ENCODE results near the gene SEC14L6. TPM values are rescaled to one million over a fixed set of nuclear protein-coding genes. Genes with fewer than 3 reads are reported as not detected.

SEC14L6 gene
- total and polyA plus RNA-seq, 9 donors, result 0.13 to 0.62 (median 0.22) TPM

- WGBS (ENCODE audit: insufficient coverage), result 77% methylated on average over 3 of the region's 6 CpGs
- H3K4me3 ChIP-seq (ENCODE audit: low read length), result no peak overlapping the region
- no peak for DNase-seq
- H3K36me3 ChIP-seq (ENCODE audit: control insufficient read depth, insufficient read depth, low read length), result no peaks in the 10 kb centered on the region
- peaks cover 20% of the 10 kb centered on the region for H3K27me3 ChIP-seq (ENCODE audit: control insufficient read depth, insufficient read depth, low read length)
- no peaks in the 10 kb centered on the region for H3K9me3 ChIP-seq (replicated peaks; ENCODE audit: control insufficient read depth, low read depth, low read length)
- no peak overlapping the region for H3K27ac ChIP-seq (ENCODE audit: low read length)
- peaks cover 8% of the 10 kb centered on the region for H3K4me1 ChIP-seq (ENCODE audit: control insufficient read depth, insufficient read depth, low read length)
These were observed 8.3 kb downstream of the SEC14L6 start for GRCh38 chr22:30538280-30538679.

DNA sequence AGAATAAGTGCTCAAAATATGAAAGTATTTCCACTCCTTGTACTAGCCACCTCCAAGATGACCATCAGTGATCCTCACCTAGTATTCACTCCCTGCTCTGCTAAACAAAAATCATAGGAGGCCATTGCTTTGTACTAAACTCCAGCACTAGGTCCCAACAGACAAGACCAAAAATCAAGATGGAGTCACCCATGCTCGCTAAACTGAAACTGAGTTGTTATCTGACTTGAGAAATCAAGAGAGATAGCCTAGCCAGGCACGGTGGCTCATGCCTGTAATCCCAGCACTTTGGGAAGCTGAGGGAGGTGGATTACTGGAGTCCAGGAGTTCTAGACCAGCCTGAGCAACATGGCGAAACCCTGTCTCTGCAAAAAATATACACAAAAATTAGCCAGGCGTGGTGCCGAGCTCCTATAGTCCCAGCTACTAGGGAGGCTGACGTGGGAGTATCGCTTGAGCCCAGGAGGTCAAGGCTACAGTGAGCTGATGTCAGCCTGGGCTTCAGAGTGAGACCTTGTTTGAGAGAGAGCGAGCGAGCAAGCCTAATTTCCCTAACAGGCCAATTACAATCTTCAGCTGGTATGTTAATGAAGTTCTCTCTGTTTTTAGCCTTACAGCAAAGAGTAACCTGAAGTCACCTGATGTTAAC, 9.3 kb downstream of the SEC14L6 start:
- no peak for DNase-seq

DNA sequence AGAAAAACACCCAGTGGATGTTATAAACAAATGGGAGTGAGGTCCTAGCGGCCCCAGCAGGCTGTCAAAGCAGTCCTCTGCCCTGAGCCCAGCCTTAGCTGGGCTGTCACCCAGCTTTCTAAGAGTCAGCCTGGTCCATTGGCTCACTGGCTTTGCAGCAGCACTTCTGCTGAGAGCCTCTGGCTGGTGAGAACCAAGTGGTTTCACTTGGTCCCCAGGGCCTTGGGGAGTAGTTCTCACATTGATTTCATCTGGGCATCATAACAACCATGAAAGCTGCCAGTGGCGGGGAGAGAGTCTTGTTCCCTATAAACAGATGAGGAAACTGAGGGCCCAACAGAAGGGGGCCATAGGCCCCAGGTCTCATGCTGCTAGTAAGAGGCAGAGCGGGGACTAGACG, 11.4 kb downstream of the SEC14L6 start:
- WGBS (ENCODE audit: insufficient coverage), result 70% methylated on average over 4 of the region's 4 CpGs
- Histone ChIP-seq H3K27ac (ENCODE audit: low read length) (no peak overlapping the region), H3K27me3 (ENCODE audit: control insufficient read depth, insufficient read depth, low read length) (no peaks in the 10 kb centered on the region), H3K4me1 (ENCODE audit: control insufficient read depth, insufficient read depth, low read length) (no peaks in the 10 kb centered on the region), H3K9me3 (replicated peaks; ENCODE audit: control insufficient read depth, low read depth, low read length) (no peaks in the 10 kb centered on the region), H3K4me3 (ENCODE audit: low read length) (no peak overlapping the region), H3K36me3 (ENCODE audit: control insufficient read depth, insufficient read depth, low read length) (no peaks in the 10 kb centered on the region)
- DNase-seq, result no peak

More for the DNA sequence above, 9.3 kb downstream of the SEC14L6 start:
- WGBS (ENCODE audit: insufficient coverage), result 50% methylated on average over 1 of the region's 9 CpGs
- H3K27ac ChIP-seq (ENCODE audit: low read length), result no peak overlapping the region
- no peak overlapping the region for H3K4me3 ChIP-seq (ENCODE audit: low read length)
- peaks cover 4% of the 10 kb centered on the region for H3K4me1 ChIP-seq (ENCODE audit: control insufficient read depth, insufficient read depth, low read length)
- H3K27me3 ChIP-seq (ENCODE audit: control insufficient read depth, insufficient read depth, low read length), result peaks cover 10% of the 10 kb centered on the region
- no peaks in the 10 kb centered on the region for H3K9me3 ChIP-seq (replicated peaks; ENCODE audit: control insufficient read depth, low read depth, low read length)
- no peaks in the 10 kb centered on the region for H3K36me3 ChIP-seq (ENCODE audit: control insufficient read depth, insufficient read depth, low read length)

DNA sequence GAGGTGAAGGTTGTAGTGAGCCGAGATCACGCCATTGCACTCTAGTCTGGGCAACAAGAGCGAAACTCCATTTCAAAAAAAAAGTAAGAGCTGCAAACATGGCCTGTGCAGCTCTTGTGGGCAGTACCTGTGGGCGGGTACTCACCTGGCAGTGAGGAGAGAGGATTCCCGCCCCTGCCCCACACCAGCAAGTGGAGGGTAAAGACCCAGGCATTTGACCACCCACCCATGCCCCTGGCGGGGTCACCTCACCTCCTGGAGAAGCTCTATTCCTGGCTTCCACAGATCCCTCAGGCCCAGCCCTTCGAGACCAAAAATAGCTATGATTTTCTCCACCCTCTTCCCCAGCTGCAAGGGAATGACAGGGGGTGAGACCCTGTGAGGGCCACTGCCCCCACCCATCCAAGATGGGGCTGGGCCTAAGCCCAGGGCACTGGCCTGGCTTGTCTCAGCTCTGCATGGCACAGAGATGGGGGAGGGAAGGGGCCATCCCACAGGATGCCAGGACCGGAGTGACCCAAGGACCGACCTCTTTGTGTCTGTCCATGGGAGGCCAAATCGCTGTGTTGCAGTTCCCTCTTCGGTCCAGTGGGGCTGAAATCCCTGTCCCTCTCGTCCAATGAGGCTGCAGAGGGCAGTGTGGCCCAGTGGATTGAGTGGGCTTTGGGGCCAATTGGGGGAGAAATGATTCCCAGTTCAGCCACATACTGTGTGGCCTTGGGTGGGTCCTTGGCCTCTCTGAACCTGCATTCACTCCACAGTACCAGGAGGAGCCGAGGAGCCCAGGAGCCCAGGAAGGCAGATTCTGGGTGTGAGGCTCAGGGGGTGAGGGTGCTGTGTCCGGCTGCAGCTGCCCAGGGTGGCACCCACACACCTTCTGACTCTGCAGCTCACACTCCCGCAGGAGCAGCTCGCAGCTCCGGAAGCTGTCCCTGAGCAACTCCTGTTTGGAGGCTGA, 14.6 kb downstream of the SEC14L6 start:
- Histone ChIP-seq H3K36me3 (ENCODE audit: control insufficient read depth, insufficient read depth, low read length) (no peaks in the 10 kb centered on the region), H3K9me3 (replicated peaks; ENCODE audit: control insufficient read depth, low read depth, low read length) (no peaks in the 10 kb centered on the region), H3K27ac (ENCODE audit: low read length) (no peak overlapping the region), H3K4me3 (ENCODE audit: low read length) (no peak overlapping the region), H3K27me3 (ENCODE audit: control insufficient read depth, insufficient read depth, low read length) (no peaks in the 10 kb centered on the region), H3K4me1 (ENCODE audit: control insufficient read depth, insufficient read depth, low read length) (no peaks in the 10 kb centered on the region)
- WGBS (ENCODE audit: insufficient coverage), result 90% methylated on average over 6 of the region's 17 CpGs
- DNase-seq, result no peak

DNA sequence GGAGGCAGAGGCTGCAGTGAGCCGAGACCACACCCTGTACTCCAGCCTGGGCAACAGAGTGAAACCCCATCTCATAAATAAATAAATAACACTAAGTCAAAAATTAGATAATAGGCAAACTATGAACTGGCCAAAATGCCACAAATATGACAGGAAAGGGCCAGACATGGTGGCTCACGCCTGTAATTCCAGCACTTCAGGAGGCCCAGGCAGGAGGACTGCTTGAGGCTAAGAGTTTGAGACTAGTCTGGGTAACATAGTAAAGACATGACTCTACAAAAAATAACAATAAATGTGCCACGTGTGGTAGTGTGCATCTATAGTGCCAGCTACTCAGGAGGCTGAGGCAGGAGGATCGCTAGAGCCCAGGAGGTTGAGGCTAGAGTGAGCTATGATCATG, 19.9 kb downstream of the SEC14L6 start:
- no peaks in the 10 kb centered on the region for H3K36me3 ChIP-seq (ENCODE audit: control insufficient read depth, insufficient read depth, low read length)
- no peaks in the 10 kb centered on the region for H3K9me3 ChIP-seq (replicated peaks; ENCODE audit: control insufficient read depth, low read depth, low read length)
- no peaks in the 10 kb centered on the region for H3K27me3 ChIP-seq (ENCODE audit: control insufficient read depth, insufficient read depth, low read length)
- DNase-seq, result no peak
- H3K27ac ChIP-seq (ENCODE audit: low read length), result no peak overlapping the region
- H3K4me3 ChIP-seq (ENCODE audit: low read length), result no peak overlapping the region
- no peaks in the 10 kb centered on the region for H3K4me1 ChIP-seq (ENCODE audit: control insufficient read depth, insufficient read depth, low read length)
- WGBS (ENCODE audit: insufficient coverage), result no CpG with 5 or more reads among the region's 4 CpGs

GRCh38 chr22:30523646-30524489, 22.7 kb downstream of the SEC14L6 start:
- WGBS (ENCODE audit: insufficient coverage), result 62% methylated on average over 3 of the region's 8 CpGs
- Histone ChIP-seq H3K4me1 (ENCODE audit: control insufficient read depth, insufficient read depth, low read length) (no peaks in the 10 kb centered on the region), H3K27me3 (ENCODE audit: control insufficient read depth, insufficient read depth, low read length) (no peaks in the 10 kb centered on the region)

DNA sequence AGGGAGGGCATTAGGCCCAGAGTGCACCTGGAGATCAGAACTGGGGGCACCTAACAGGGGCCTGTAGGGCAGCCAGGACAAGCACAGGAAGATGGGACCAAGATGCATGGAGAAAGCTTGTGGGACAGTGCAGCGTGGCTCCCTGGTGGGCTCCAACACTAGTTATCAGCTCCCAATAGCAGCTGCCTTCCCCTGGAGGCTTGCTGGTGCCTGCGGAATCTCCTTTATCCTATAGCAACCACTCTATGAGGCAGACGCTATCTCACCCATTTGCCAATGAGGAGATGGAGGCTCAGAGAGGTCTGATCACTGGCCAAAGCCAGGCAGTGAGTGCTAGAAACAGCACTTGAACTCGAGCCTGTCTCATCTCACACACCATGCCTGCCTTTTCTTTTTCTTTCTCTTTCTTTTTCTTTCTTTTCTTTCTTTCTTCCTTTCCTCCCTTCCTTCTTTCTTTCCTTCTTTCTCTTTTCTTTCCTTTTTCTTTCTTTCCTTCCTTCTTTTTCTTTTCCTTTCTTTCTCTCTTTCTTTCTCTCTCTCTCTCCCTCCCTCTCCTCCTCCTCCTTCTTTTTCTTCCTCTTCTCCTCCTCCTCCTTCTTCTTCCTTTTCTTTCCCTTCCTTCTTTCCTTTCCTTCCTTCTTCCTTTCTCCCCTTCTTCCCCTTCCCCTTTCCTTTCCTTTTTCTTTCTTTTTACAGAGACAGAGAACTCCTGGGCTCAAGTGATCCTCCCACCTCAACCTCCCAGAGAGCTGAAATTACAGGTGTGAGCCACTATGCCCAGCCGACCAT, 25.0 kb downstream of the SEC14L6 start:
- Histone ChIP-seq H3K27me3 (ENCODE audit: control insufficient read depth, insufficient read depth, low read length) (no peaks in the 10 kb centered on the region), H3K36me3 (ENCODE audit: control insufficient read depth, insufficient read depth, low read length) (no peaks in the 10 kb centered on the region)
- 67% methylated on average over 2 of the region's 5 CpGs for WGBS (ENCODE audit: insufficient coverage)

More at GRCh38 chr22:30523646-30524489, 22.7 kb downstream of the SEC14L6 start:
- Histone ChIP-seq H3K36me3 (ENCODE audit: control insufficient read depth, insufficient read depth, low read length) (no peaks in the 10 kb centered on the region), H3K9me3 (replicated peaks; ENCODE audit: control insufficient read depth, low read depth, low read length) (no peaks in the 10 kb centered on the region), H3K27ac (ENCODE audit: low read length) (no peak overlapping the region), H3K4me3 (ENCODE audit: low read length) (no peak overlapping the region)
- DNase-seq, result no peak

GRCh38 chr22:30519842-30520425, 26.6 kb downstream of the SEC14L6 start:
- no peaks in the 10 kb centered on the region for H3K4me1 ChIP-seq (ENCODE audit: control insufficient read depth, insufficient read depth, low read length)
- WGBS (ENCODE audit: insufficient coverage), result 87% methylated on average over 3 of the region's 7 CpGs
- no peak overlapping the region for H3K27ac ChIP-seq (ENCODE audit: low read length)
- no peaks in the 10 kb centered on the region for H3K36me3 ChIP-seq (ENCODE audit: control insufficient read depth, insufficient read depth, low read length)
- DNase-seq, result no peak
- H3K9me3 ChIP-seq (replicated peaks; ENCODE audit: control insufficient read depth, low read depth, low read length), result no peaks in the 10 kb centered on the region
- no peak overlapping the region for H3K4me3 ChIP-seq (ENCODE audit: low read length)
- H3K27me3 ChIP-seq (ENCODE audit: control insufficient read depth, insufficient read depth, low read length), result no peaks in the 10 kb centered on the region

More for the DNA sequence above, 25.0 kb downstream of the SEC14L6 start:
- Histone ChIP-seq H3K4me1 (ENCODE audit: control insufficient read depth, insufficient read depth, low read length) (no peaks in the 10 kb centered on the region), H3K4me3 (ENCODE audit: low read length) (no peak overlapping the region), H3K9me3 (replicated peaks; ENCODE audit: control insufficient read depth, low read depth, low read length) (no peaks in the 10 kb centered on the region), H3K27ac (ENCODE audit: low read length) (no peak overlapping the region)
- DNase-seq, result no peak

GRCh38 chr22:30516731-30517130, 29.8 kb downstream of the SEC14L6 start:
- Histone ChIP-seq H3K4me3 (ENCODE audit: low read length) (no peak overlapping the region), H3K4me1 (ENCODE audit: control insufficient read depth, insufficient read depth, low read length) (no peaks in the 10 kb centered on the region), H3K27ac (ENCODE audit: low read length) (no peak overlapping the region), H3K27me3 (ENCODE audit: control insufficient read depth, insufficient read depth, low read length) (no peaks in the 10 kb centered on the region), H3K36me3 (ENCODE audit: control insufficient read depth, insufficient read depth, low read length) (no peaks in the 10 kb centered on the region), H3K9me3 (replicated peaks; ENCODE audit: control insufficient read depth, low read depth, low read length) (no peaks in the 10 kb centered on the region)
- no peak for DNase-seq
- WGBS (ENCODE audit: insufficient coverage), result 77% methylated on average over 2 of the region's 5 CpGs

Data from muscle of leg (tissue), 11 donors.